BLaER1 treated with 17β-estradiol and CSF1 and Interleukin-3, amounts not matched to agents 10 nM and 100 nM (cell line): ENCODE data around the gene TIMP1.
A peak's percentile ranks its signal among the peaks of the same experiment; 100 is the strongest.

Experiments
- H3K27ac ChIP-seq, 11 experiments: shearing (Covaris generic); formaldehyde crosslinking; 2 replicates each; pipeline ENCODE4 v1.8.1; 2022
- H3K27me3 ChIP-seq, 11 experiments: shearing (Covaris generic); formaldehyde crosslinking; 2 replicates each; pipeline ENCODE4 v1.8.1; 2022
- H3K36me3 ChIP-seq, 11 experiments: shearing (Covaris generic); formaldehyde crosslinking; 2 replicates each; pipeline ENCODE4 v1.8.1; 2022
- H3K4me1 ChIP-seq, 10 experiments: shearing (Covaris generic); formaldehyde crosslinking; 2 replicates each; pipeline ENCODE4 v1.8.1; 2022
- H3K4me2 ChIP-seq, 11 experiments: shearing (Covaris generic); formaldehyde crosslinking; 2 replicates each; pipeline ENCODE4 v1.8.1; 2022
- H3K4me3 ChIP-seq, 10 experiments: shearing (Covaris generic); formaldehyde crosslinking; 2 replicates each; pipeline ENCODE4 v1.8.1; 2022
- H3K9ac ChIP-seq, 11 experiments: shearing (Covaris generic); formaldehyde crosslinking; 2 replicates each; pipeline ENCODE4 v1.8.1; 2022
- H3K9me3 ChIP-seq, 11 experiments: shearing (Covaris generic); formaldehyde crosslinking; replicated peaks in 1 of 11; 2 replicates each; pipeline ENCODE4 v1.8.1; 2022
- H4K20me1 ChIP-seq, 11 experiments: shearing (Covaris generic); formaldehyde crosslinking; 2 replicates each; pipeline ENCODE4 v1.8.1; 2022
- Cebpa-rat ChIP-seq, 11 experiments: shearing (Covaris generic); IDR thresholded peaks; 2 replicates each; pipeline ENCODE4 v1.8.1; 2022

Gene TIMP1

GRCh38 chrX:47560934-47561658 is 21.1 kb upstream of the TIMP1 start, which contains the start of gene ARAF:
TSS of gene ARAF (plus strand) at chrX:47561205. CDS start at chrX:47562968, 1,763 bp downstream.
- H3K27me3 ChIP-seq, result peaks cover 11 to 51% (median 29%) of the 10 kb centered on the region in 11 experiments; a peak in 19 of 22 replicates
- peak within 1 kb of the TSS; percentile 87 to 94 (median 89) for H3K27ac ChIP-seq
- peaks cover 0 to 27% (median 16%) of the 10 kb centered on the region in 11 experiments; a peak in 16 of 22 replicates for H3K36me3 ChIP-seq
- peaks cover 3 to 40% (median 20%) of the 10 kb centered on the region in 11 experiments; a peak in 17 of 22 replicates for H4K20me1 ChIP-seq
- no peak for TF ChIP-seq Cebpa-rat (IDR thresholded peaks at IDR 0.05)
- peak within 1 kb of the TSS; percentile 84 to 91 (median 88) for H3K9ac ChIP-seq
- H3K9me3 ChIP-seq, result peaks cover 0 to 11% (median 0%) of the 10 kb centered on the region in 11 experiments; a peak in 2 of 22 replicates
- peaks cover 17 to 45% (median 36%) of the 10 kb centered on the region in 10 experiments for H3K4me1 ChIP-seq
- peak within 1 kb of the TSS; percentile 55 to 76 (median 71) for H3K4me3 ChIP-seq
- peak within 1 kb of the TSS; percentile 67 to 85 (median 77) for H3K4me2 ChIP-seq

DNA sequence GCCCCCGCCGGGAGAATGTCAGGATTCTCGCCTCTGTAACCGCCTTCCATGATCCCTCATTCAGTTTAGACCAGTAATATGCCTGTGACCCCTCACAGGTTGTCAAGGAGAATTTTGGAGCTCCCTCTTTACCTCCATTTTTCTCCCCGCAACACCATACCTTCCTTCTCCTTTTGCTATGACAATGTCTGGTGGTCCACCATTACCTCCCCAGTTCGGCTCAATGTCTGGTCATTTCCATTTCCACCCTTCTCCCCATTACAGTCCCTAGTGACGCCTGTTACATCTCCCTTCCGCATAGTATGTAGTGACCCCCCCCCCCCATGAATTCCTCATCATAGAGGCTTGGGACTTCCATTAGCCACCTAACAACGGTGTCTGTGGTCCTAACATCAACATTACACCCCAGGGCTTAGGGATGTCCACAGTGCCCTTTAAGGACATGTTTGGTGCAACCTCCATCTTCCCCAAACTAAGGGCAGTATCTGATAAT is 20.5 kb upstream of the TIMP1 start:
- Histone ChIP-seq H3K27ac (peak overlapping the region; percentile 87 to 94 (median 89); a peak in 21 of 22 replicates), H4K20me1 (peaks cover 3 to 44% (median 26%) of the 10 kb centered on the region in 11 experiments; a peak in 18 of 22 replicates), H3K36me3 (peaks cover 0 to 27% (median 16%) of the 10 kb centered on the region in 11 experiments; a peak in 16 of 22 replicates), H3K9ac (peak overlapping the region; percentile 84 to 91 (median 88)), H3K4me2 (peak overlapping the region; percentile 62 to 85 (median 76)), H3K4me1 (peaks cover 24 to 51% (median 42%) of the 10 kb centered on the region in 10 experiments), H3K4me3 (peak overlapping the region; percentile 55 to 76 (median 71)), H3K27me3 (peaks cover 5 to 45% (median 23%) of the 10 kb centered on the region in 11 experiments; a peak in 17 of 22 replicates), H3K9me3 (peaks cover 0 to 11% (median 0%) of the 10 kb centered on the region in 11 experiments; a peak in 2 of 22 replicates)
- no peak for TF ChIP-seq Cebpa-rat (IDR thresholded peaks at IDR 0.05)

DNA sequence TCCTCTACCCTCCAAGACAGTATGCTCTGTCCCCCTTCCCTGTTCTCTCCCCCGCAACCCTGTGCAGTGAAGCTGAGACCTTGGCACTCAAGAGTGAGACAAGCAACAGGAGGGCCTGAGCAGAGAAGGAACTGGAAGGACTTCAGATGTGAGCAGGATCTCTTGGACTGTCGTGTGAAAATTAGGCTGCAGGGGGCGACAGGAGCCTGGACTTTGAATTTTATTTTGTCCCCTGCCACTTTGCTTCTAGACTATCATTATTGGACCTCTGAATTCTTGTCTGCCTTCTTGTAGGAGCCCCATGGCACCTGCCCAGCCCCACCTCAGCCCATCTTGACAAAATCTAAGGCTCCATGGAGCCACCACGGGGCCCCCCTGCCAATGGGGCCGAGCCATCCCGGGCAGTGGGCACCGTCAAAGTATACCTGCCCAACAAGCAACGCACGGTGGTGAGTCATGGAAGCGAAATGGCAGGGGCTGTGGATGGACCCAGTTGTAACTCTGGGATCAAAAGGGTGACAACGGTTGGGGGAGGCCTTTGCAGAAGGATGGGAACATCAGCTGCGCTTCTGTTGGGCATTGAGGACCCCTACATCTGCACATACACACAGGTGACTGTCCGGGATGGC is 19.5 kb upstream of the TIMP1 start:
- H3K27me3 ChIP-seq, result peaks cover 5 to 34% (median 12%) of the 10 kb centered on the region in 11 experiments; a peak in 14 of 22 replicates
- H3K36me3 ChIP-seq, result peaks cover 7 to 31% (median 16%) of the 10 kb centered on the region in 11 experiments; a peak in 16 of 22 replicates
- peaks cover 3 to 54% (median 36%) of the 10 kb centered on the region in 11 experiments; a peak in 18 of 22 replicates for H4K20me1 ChIP-seq
- H3K9me3 ChIP-seq, result peaks cover 0 to 11% (median 0%) of the 10 kb centered on the region in 11 experiments; a peak in 2 of 22 replicates
- H3K9ac ChIP-seq, result peak overlapping the region in 4 of 11 experiments; percentile 87 to 89 (median 88); a peak in 1 of 22 replicates
- H3K4me3 ChIP-seq, result peak overlapping the region in 3 of 10 experiments; percentile 60 to 73 (median 71); a peak in 2 of 20 replicates
- H3K4me2 ChIP-seq, result peak overlapping the region; percentile 64 to 85 (median 76); a peak in 20 of 22 replicates
- peak overlapping the region in 1 of 11 experiments; percentile 47; a peak in 1 of 22 replicates for H3K27ac ChIP-seq
- TF ChIP-seq Cebpa-rat (IDR thresholded peaks at IDR 0.05), result no peak
- peaks cover 34 to 61% (median 52%) of the 10 kb centered on the region in 10 experiments for H3K4me1 ChIP-seq

DNA sequence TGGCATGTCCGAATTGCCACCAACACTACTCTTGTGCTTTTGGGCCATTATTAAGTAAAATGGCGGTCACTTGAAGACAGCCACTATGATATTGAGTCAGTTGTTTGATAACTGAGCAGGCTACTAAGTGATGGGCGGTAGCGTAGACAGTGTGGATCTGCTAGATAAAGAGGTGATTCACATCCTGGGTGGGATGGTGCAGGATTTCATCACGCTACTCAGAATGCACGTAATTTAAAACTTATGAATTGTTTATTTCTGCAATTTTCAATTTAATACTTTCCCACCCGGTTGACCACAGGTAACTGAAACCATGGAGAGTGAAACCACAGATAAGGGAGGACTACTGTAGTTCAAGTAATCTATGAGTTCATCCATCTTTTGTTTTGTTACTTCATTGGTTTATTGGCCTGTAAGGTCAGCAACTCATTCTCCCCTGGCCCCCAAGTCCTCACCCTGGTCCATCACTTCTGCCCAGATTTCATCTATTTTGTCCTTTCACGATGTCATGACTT is 18.4 kb upstream of the TIMP1 start:
- H3K27ac ChIP-seq, result peak overlapping the region in 2 of 11 experiments; percentile 33 to 47; a peak in 3 of 22 replicates
- TF ChIP-seq Cebpa-rat (IDR thresholded peaks at IDR 0.05), result no peak
- peaks cover 40 to 68% (median 55%) of the 10 kb centered on the region in 10 experiments for H3K4me1 ChIP-seq
- H3K9ac ChIP-seq, result no peak overlapping the region; a peak in 1 of 22 replicates
- H3K27me3 ChIP-seq, result peaks cover 0 to 23% (median 7%) of the 10 kb centered on the region in 11 experiments; a peak in 8 of 22 replicates
- H3K9me3 ChIP-seq, result peaks cover 0 to 11% (median 0%) of the 10 kb centered on the region in 11 experiments; a peak in 2 of 22 replicates
- H3K36me3 ChIP-seq, result peaks cover 14 to 41% (median 22%) of the 10 kb centered on the region in 11 experiments; a peak in 17 of 22 replicates
- H3K4me2 ChIP-seq, result peak overlapping the region in 9 of 11 experiments; percentile 0 to 85 (median 47); a peak in 13 of 22 replicates
- H3K4me3 ChIP-seq, result no peak overlapping the region
- peaks cover 3 to 62% (median 36%) of the 10 kb centered on the region in 11 experiments; a peak in 18 of 22 replicates for H4K20me1 ChIP-seq

- Histone ChIP-seq H3K9me3 (peaks cover 0 to 11% (median 0%) of the 10 kb centered on the region in 11 experiments; a peak in 3 of 22 replicates), H3K27ac (peak overlapping the region in 2 of 11 experiments; percentile 33 to 47; a peak in 3 of 22 replicates), H3K4me3 (no peak overlapping the region), H3K27me3 (peaks cover 0 to 21% (median 5%) of the 10 kb centered on the region in 11 experiments; a peak in 7 of 22 replicates), H3K4me1 (peaks cover 40 to 68% (median 55%) of the 10 kb centered on the region in 10 experiments), H3K36me3 (peaks cover 20 to 48% (median 29%) of the 10 kb centered on the region in 11 experiments; a peak in 19 of 22 replicates), H3K9ac (no peak overlapping the region; a peak in 1 of 22 replicates), H3K4me2 (peak overlapping the region in 8 of 11 experiments; percentile 21 to 85 (median 60); a peak in 14 of 22 replicates), H4K20me1 (peaks cover 3 to 62% (median 36%) of the 10 kb centered on the region in 11 experiments; a peak in 18 of 22 replicates)
- TF ChIP-seq Cebpa-rat (IDR thresholded peaks at IDR 0.05), result no peak
Measured at GRCh38 chrX:47564438-47565085, 17.7 kb upstream of the TIMP1 start.

- TF ChIP-seq Cebpa-rat (IDR thresholded peaks at IDR 0.05), result no peak
- H3K9me3 ChIP-seq, result peaks cover 0 to 20% (median 7%) of the 10 kb centered on the region in 11 experiments; a peak in 8 of 22 replicates
- H3K4me1 ChIP-seq, result peaks cover 33 to 66% (median 53%) of the 10 kb centered on the region in 10 experiments
- peaks cover 35 to 71% (median 47%) of the 10 kb centered on the region in 11 experiments; a peak in 21 of 22 replicates for H3K36me3 ChIP-seq
- peak overlapping the region in 7 of 10 experiments; percentile 19 to 43 (median 28); a peak in 6 of 20 replicates for H3K4me3 ChIP-seq
- H4K20me1 ChIP-seq, result peaks cover 3 to 60% (median 36%) of the 10 kb centered on the region in 11 experiments; a peak in 18 of 22 replicates
- H3K27me3 ChIP-seq, result peaks cover 0 to 32% (median 20%) of the 10 kb centered on the region in 11 experiments; a peak in 15 of 22 replicates
- peak overlapping the region in 6 of 11 experiments; percentile 22 to 53 (median 32); a peak in 8 of 22 replicates for H3K9ac ChIP-seq
- peak overlapping the region; percentile 62 to 83 (median 80) for H3K4me2 ChIP-seq
- peak overlapping the region in 9 of 11 experiments; percentile 7 to 68 (median 58); a peak in 13 of 22 replicates for H3K27ac ChIP-seq
Measured at GRCh38 chrX:47566841-47567240, 15.4 kb upstream of the TIMP1 start.

- Histone ChIP-seq H3K27me3 (peaks cover 0 to 38% (median 28%) of the 10 kb centered on the region in 11 experiments; a peak in 17 of 22 replicates), H3K9me3 (peaks cover 0 to 31% (median 13%) of the 10 kb centered on the region in 11 experiments; a peak in 9 of 22 replicates), H3K9ac (no peak overlapping the region), H3K36me3 (peaks cover 24 to 61% (median 44%) of the 10 kb centered on the region in 11 experiments; a peak in 21 of 22 replicates), H3K4me1 (peaks cover 44 to 66% (median 51%) of the 10 kb centered on the region in 10 experiments), H3K4me3 (no peak overlapping the region), H3K27ac (no peak overlapping the region), H4K20me1 (peaks cover 0 to 41% (median 27%) of the 10 kb centered on the region in 11 experiments; a peak in 17 of 22 replicates), H3K4me2 (no peak overlapping the region)
- no peak for TF ChIP-seq Cebpa-rat (IDR thresholded peaks at IDR 0.05)
Measured at GRCh38 chrX:47568656-47569295, 13.5 kb upstream of the TIMP1 start.
